ENCODE data around the gene CD44.

The CD44 gene

GRCh38 chr11:35259529-35259928, 120.6 kb downstream of the CD44 start:
- no peaks in the 10 kb centered on the region for H3K27me3 ChIP-seq (replicated peaks in 2 of 5; ENCODE audit: control insufficient read depth in 4 of 5, insufficient read depth in 5 of 5, low read length in 4 of 5)
- peaks cover 0 to 12% (median 5%) of the 10 kb centered on the region in 4 experiments for H3K4me1 ChIP-seq (ENCODE audit: control extremely low read depth in 1 of 4, control insufficient read depth in 4 of 4, insufficient read depth in 4 of 4, low read length in 3 of 4)
- 67% methylated on average over 1 of the region's 2 CpGs for WGBS (ENCODE audit: insufficient coverage)
- ChIA-PET CTCF (no interaction called here), POLR2A (no interaction called here)
- H3K27ac ChIP-seq (ENCODE audit: insufficient read depth in 1 of 2, low read depth in 1 of 2, low read length in 2 of 2, poor library complexity in 1 of 2, severe bottlenecking in 2 of 2): no peak overlapping the region
- H3K36me3 ChIP-seq (ENCODE audit: control insufficient read depth in 4 of 4, insufficient read depth in 4 of 4, low read length in 3 of 4): no peaks in the 10 kb centered on the region
- DNase-seq: no peak
- no peaks in the 10 kb centered on the region for H3K9me3 ChIP-seq (ENCODE audit: control extremely low read depth in 1 of 5, control insufficient read depth in 4 of 5, insufficient read depth in 2 of 5, low read depth in 1 of 5, low read length in 4 of 5)
- H3K4me3 ChIP-seq (ENCODE audit: control insufficient read depth in 1 of 7, extremely low read depth in 1 of 7, insufficient read depth in 4 of 7, low read depth in 2 of 7, low read length in 6 of 7): no peak overlapping the region

GRCh38 chr11:35260342-35260985, 121.5 kb downstream of the CD44 start:
- H3K4me1 ChIP-seq (ENCODE audit: control extremely low read depth in 1 of 4, control insufficient read depth in 4 of 4, insufficient read depth in 4 of 4, low read length in 3 of 4): peaks cover 2 to 19% (median 10%) of the 10 kb centered on the region in 4 experiments
- DNase-seq: peak in 2 of 3 donors; percentile 57 to 68
- H3K4me3 ChIP-seq (ENCODE audit: control insufficient read depth in 1 of 7, extremely low read depth in 1 of 7, insufficient read depth in 4 of 7, low read depth in 2 of 7, low read length in 6 of 7): no peak overlapping the region
- no peaks in the 10 kb centered on the region for H3K9me3 ChIP-seq (ENCODE audit: control extremely low read depth in 1 of 5, control insufficient read depth in 4 of 5, insufficient read depth in 2 of 5, low read depth in 1 of 5, low read length in 4 of 5)
- H3K36me3 ChIP-seq (ENCODE audit: control insufficient read depth in 4 of 4, insufficient read depth in 4 of 4, low read length in 3 of 4): no peaks in the 10 kb centered on the region
- H3K27ac ChIP-seq (ENCODE audit: insufficient read depth in 1 of 2, low read depth in 1 of 2, low read length in 2 of 2, poor library complexity in 1 of 2, severe bottlenecking in 2 of 2): no peak overlapping the region
- H3K27me3 ChIP-seq (replicated peaks in 2 of 5; ENCODE audit: control insufficient read depth in 4 of 5, insufficient read depth in 5 of 5, low read length in 4 of 5): no peaks in the 10 kb centered on the region
- POLR2A ChIA-PET: no interaction called here
- 92% methylated on average over 7 of the region's 10 CpGs for WGBS (ENCODE audit: insufficient coverage)
- CTCF ChIA-PET: interaction anchor here (1.1 to 3.3 kb wide), 2 partner anchors 15 to 45 kb away, joined by 4 to 11 read pairs; no protein-coding TSS in a partner anchor

DNA sequence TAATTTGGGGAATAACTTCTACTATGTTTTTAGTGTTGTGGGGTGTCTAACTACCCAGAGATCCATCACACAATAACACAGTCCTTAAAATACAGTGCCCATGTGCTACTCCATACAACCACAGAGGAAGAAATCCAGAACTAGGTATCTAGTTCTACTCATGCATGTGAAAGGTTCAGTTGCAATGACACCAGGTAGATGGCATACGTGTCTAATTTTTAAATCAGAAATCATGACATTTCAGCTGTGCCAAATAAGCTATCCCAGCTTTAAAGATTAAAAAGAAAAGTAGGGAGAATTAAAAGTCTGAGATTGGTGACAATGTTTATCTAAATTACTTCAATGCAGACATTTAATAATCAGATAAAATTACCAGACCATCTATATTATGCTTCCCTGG, 122.2 kb downstream of the CD44 start:
- Histone ChIP-seq H3K4me3 (ENCODE audit: control insufficient read depth in 1 of 7, extremely low read depth in 1 of 7, insufficient read depth in 4 of 7, low read depth in 2 of 7, low read length in 6 of 7) (no peak overlapping the region), H3K27ac (ENCODE audit: insufficient read depth in 1 of 2, low read depth in 1 of 2, low read length in 2 of 2, poor library complexity in 1 of 2, severe bottlenecking in 2 of 2) (no peak overlapping the region), H3K4me1 (ENCODE audit: control extremely low read depth in 1 of 4, control insufficient read depth in 4 of 4, insufficient read depth in 4 of 4, low read length in 3 of 4) (peaks cover 9 to 26% (median 14%) of the 10 kb centered on the region in 4 experiments), H3K27me3 (replicated peaks in 2 of 5; ENCODE audit: control insufficient read depth in 4 of 5, insufficient read depth in 5 of 5, low read length in 4 of 5) (no peaks in the 10 kb centered on the region), H3K36me3 (ENCODE audit: control insufficient read depth in 4 of 4, insufficient read depth in 4 of 4, low read length in 3 of 4) (no peaks in the 10 kb centered on the region), H3K9me3 (ENCODE audit: control extremely low read depth in 1 of 5, control insufficient read depth in 4 of 5, insufficient read depth in 2 of 5, low read depth in 1 of 5, low read length in 4 of 5) (no peaks in the 10 kb centered on the region)
- ChIA-PET CTCF (interaction anchor here (1.1 to 3.3 kb wide), 2 partner anchors 16 to 44 kb away, joined by 4 to 11 read pairs; no protein-coding TSS in a partner anchor), POLR2A (no interaction called here)
- DNase-seq: no peak
- no CpG with 5 or more reads among the region's 1 CpG for WGBS (ENCODE audit: insufficient coverage)

DNA sequence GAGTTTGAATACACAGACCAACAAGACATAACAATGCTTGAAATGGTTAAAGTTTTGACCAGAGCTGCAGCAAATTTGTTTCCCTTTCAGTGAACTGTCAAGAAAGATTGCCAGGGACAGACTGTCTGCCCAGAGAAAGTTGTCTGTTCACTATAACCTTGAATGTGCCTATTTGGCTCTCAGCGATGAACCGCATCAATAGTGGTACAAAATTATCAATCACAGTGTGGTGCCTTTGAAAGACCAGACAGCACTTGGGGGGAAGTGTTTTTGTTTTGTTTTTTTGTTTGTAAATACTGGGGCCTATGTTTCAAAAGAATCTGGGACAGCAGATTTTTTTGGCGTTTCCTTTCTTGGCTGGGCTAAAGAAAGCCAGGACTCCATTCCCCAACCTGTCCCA, 123.1 kb downstream of the CD44 start:
- Histone ChIP-seq H3K27ac (ENCODE audit: insufficient read depth in 1 of 2, low read depth in 1 of 2, low read length in 2 of 2, poor library complexity in 1 of 2, severe bottlenecking in 2 of 2) (no peak overlapping the region), H3K4me1 (ENCODE audit: control extremely low read depth in 1 of 4, control insufficient read depth in 4 of 4, insufficient read depth in 4 of 4, low read length in 3 of 4) (peaks cover 13 to 32% (median 19%) of the 10 kb centered on the region in 4 experiments), H3K9me3 (ENCODE audit: control extremely low read depth in 1 of 5, control insufficient read depth in 4 of 5, insufficient read depth in 2 of 5, low read depth in 1 of 5, low read length in 4 of 5) (no peaks in the 10 kb centered on the region), H3K27me3 (replicated peaks in 2 of 5; ENCODE audit: control insufficient read depth in 4 of 5, insufficient read depth in 5 of 5, low read length in 4 of 5) (no peaks in the 10 kb centered on the region), H3K4me3 (ENCODE audit: control insufficient read depth in 1 of 7, extremely low read depth in 1 of 7, insufficient read depth in 4 of 7, low read depth in 2 of 7, low read length in 6 of 7) (no peak overlapping the region), H3K36me3 (ENCODE audit: control insufficient read depth in 4 of 4, insufficient read depth in 4 of 4, low read length in 3 of 4) (no peaks in the 10 kb centered on the region)
- ChIA-PET CTCF (interaction anchor here (3.3 kb wide), 1 partner anchor 43 kb away, joined by 11 read pairs; no protein-coding TSS in a partner anchor), POLR2A (no interaction called here)
- DNase-seq: no peak
- 100% methylated on average over 3 of the region's 3 CpGs for WGBS (ENCODE audit: insufficient coverage)

DNA sequence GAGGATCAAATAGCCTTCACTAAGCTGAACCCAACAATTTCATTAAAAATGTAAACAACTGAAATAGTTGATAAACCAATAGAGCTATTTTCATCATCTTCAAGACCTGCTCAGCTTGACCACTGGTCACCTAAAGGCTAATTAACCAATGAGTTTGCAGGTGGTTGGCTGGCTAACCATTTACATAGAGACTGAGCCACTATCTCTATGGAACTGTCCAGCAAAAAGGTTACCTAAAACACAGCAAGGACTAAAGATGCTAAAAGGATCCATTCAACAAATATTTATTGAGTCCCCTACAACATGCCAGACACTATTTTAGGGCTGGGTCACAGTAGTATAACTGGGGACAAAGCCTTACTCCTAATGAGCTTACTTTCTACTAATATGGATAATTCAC, 123.8 kb downstream of the CD44 start:
- Histone ChIP-seq H3K36me3 (ENCODE audit: control insufficient read depth in 4 of 4, insufficient read depth in 4 of 4, low read length in 3 of 4) (no peaks in the 10 kb centered on the region), H3K27me3 (replicated peaks in 2 of 5; ENCODE audit: control insufficient read depth in 4 of 5, insufficient read depth in 5 of 5, low read length in 4 of 5) (no peaks in the 10 kb centered on the region), H3K4me1 (ENCODE audit: control extremely low read depth in 1 of 4, control insufficient read depth in 4 of 4, insufficient read depth in 4 of 4, low read length in 3 of 4) (peaks cover 13 to 32% (median 21%) of the 10 kb centered on the region in 4 experiments), H3K4me3 (ENCODE audit: control insufficient read depth in 1 of 7, extremely low read depth in 1 of 7, insufficient read depth in 4 of 7, low read depth in 2 of 7, low read length in 6 of 7) (no peak overlapping the region), H3K9me3 (ENCODE audit: control extremely low read depth in 1 of 5, control insufficient read depth in 4 of 5, insufficient read depth in 2 of 5, low read depth in 1 of 5, low read length in 4 of 5) (no peaks in the 10 kb centered on the region), H3K27ac (ENCODE audit: insufficient read depth in 1 of 2, low read depth in 1 of 2, low read length in 2 of 2, poor library complexity in 1 of 2, severe bottlenecking in 2 of 2) (no peak overlapping the region)
- ChIA-PET CTCF (interaction anchor here (0.7 to 3.3 kb wide), 2 partner anchors 12 to 43 kb away, joined by 3 to 11 read pairs; no protein-coding TSS in a partner anchor), POLR2A (no interaction called here)
- no peak for DNase-seq

- CTCF ChIA-PET: interaction anchor here (1.0 to 1.2 kb wide), 3 partner anchors 28 to 40 kb away, joined by 4 to 5 read pairs (median 4); no protein-coding TSS in a partner anchor
- Histone ChIP-seq H3K27me3 (replicated peaks in 2 of 5; ENCODE audit: control insufficient read depth in 4 of 5, insufficient read depth in 5 of 5, low read length in 4 of 5) (no peaks in the 10 kb centered on the region), H3K9me3 (ENCODE audit: control extremely low read depth in 1 of 5, control insufficient read depth in 4 of 5, insufficient read depth in 2 of 5, low read depth in 1 of 5, low read length in 4 of 5) (no peaks in the 10 kb centered on the region), H3K27ac (ENCODE audit: insufficient read depth in 1 of 2, low read depth in 1 of 2, low read length in 2 of 2, poor library complexity in 1 of 2, severe bottlenecking in 2 of 2) (peak overlapping the region; percentile 59 to 78), H3K36me3 (ENCODE audit: control insufficient read depth in 4 of 4, insufficient read depth in 4 of 4, low read length in 3 of 4) (no peaks in the 10 kb centered on the region), H3K4me3 (ENCODE audit: control insufficient read depth in 1 of 7, extremely low read depth in 1 of 7, insufficient read depth in 4 of 7, low read depth in 2 of 7, low read length in 6 of 7) (peak overlapping the region in 3 of 7 experiments; percentile 6 to 44 (median 36)), H3K4me1 (ENCODE audit: control extremely low read depth in 1 of 4, control insufficient read depth in 4 of 4, insufficient read depth in 4 of 4, low read length in 3 of 4) (peaks cover 13 to 33% (median 22%) of the 10 kb centered on the region in 4 experiments)
- WGBS (ENCODE audit: insufficient coverage): 0% methylated on average over 2 of the region's 3 CpGs
- POLR2A ChIA-PET: no interaction called here
- DNase-seq: peak; percentile 52 to 93 (median 87)
Measured at GRCh38 chr11:35265755-35266454, 126.9 kb downstream of the CD44 start.

- Histone ChIP-seq H3K36me3 (ENCODE audit: control insufficient read depth in 4 of 4, insufficient read depth in 4 of 4, low read length in 3 of 4) (no peaks in the 10 kb centered on the region), H3K27me3 (replicated peaks in 2 of 5; ENCODE audit: control insufficient read depth in 4 of 5, insufficient read depth in 5 of 5, low read length in 4 of 5) (no peaks in the 10 kb centered on the region), H3K4me1 (ENCODE audit: control extremely low read depth in 1 of 4, control insufficient read depth in 4 of 4, insufficient read depth in 4 of 4, low read length in 3 of 4) (peaks cover 21 to 43% (median 26%) of the 10 kb centered on the region in 4 experiments), H3K27ac (ENCODE audit: insufficient read depth in 1 of 2, low read depth in 1 of 2, low read length in 2 of 2, poor library complexity in 1 of 2, severe bottlenecking in 2 of 2) (no peak overlapping the region), H3K9me3 (ENCODE audit: control extremely low read depth in 1 of 5, control insufficient read depth in 4 of 5, insufficient read depth in 2 of 5, low read depth in 1 of 5, low read length in 4 of 5) (no peaks in the 10 kb centered on the region), H3K4me3 (ENCODE audit: control insufficient read depth in 1 of 7, extremely low read depth in 1 of 7, insufficient read depth in 4 of 7, low read depth in 2 of 7, low read length in 6 of 7) (no peak overlapping the region)
- ChIA-PET POLR2A (interaction anchor here (0.6 kb wide), 2 partner anchors 15 to 40 kb away, joined by 3 to 4 read pairs; no protein-coding TSS in a partner anchor), CTCF (interaction anchor here (1.2 to 1.4 kb wide), 3 partner anchors 14 to 25 kb away, joined by 3 to 7 read pairs (median 4); no protein-coding TSS in a partner anchor)
- WGBS (ENCODE audit: insufficient coverage): no CpG with 5 or more reads among the region's 2 CpGs
- peak in 1 of 3 donors; percentile 10 for DNase-seq
Measured at GRCh38 chr11:35267504-35267903, 128.5 kb downstream of the CD44 start.
